H9 (cell line): Measurements from ENCODE around the gene RHBDL1. TPM values are rescaled to one million over a fixed set of nuclear protein-coding genes. Genes with fewer than 3 reads are reported as not detected.

Source experiments
- DNase-seq: peaks from one replicate; pipeline ENCODE4 v3.0.0-alpha.2; 2017
- H2AFZ ChIP-seq: one replicate; pipeline ENCODE4 v1.6.1; 2013; ENCODE audit warnings: mild to moderate bottlenecking, low read length, control low read depth, moderate library complexity
- H2AK5ac ChIP-seq: 2 replicates; pipeline ENCODE4 v1.6.1; 2013; ENCODE audit warnings: low read length, control low read depth, mixed read lengths; ENCODE audit not compliant: insufficient read length
- H2BK120ac ChIP-seq: one replicate; pipeline ENCODE4 v1.6.1; 2013; ENCODE audit warnings: low read depth, mild to moderate bottlenecking, low read length, control low read depth, inconsistent platforms; ENCODE audit not compliant: poor library complexity, severe bottlenecking
- H2BK12ac ChIP-seq: 2 replicates; pipeline ENCODE4 v1.6.1; 2013; ENCODE audit warnings: low read length, control low read depth, mixed read lengths, low read depth; ENCODE audit not compliant: insufficient read length
- H2BK15ac ChIP-seq: 2 replicates; pipeline ENCODE4 v1.6.1; 2013; ENCODE audit warnings: low read depth, low read length, control low read depth
- H2BK20ac ChIP-seq: one replicate; pipeline ENCODE4 v1.6.1; 2013; ENCODE audit warnings: low read depth, mild to moderate bottlenecking, low read length, control low read depth, inconsistent platforms; ENCODE audit not compliant: poor library complexity, severe bottlenecking
- H2BK5ac ChIP-seq: 2 replicates; pipeline ENCODE4 v1.6.1; 2013; ENCODE audit warnings: low read length, control low read depth, mixed read lengths; ENCODE audit not compliant: insufficient read length
- H3K14ac ChIP-seq: 2 replicates; pipeline ENCODE4 v1.6.1; 2013; ENCODE audit warnings: low read length, control low read depth; ENCODE audit not compliant: insufficient read depth
- H3K18ac ChIP-seq: 2 replicates; pipeline ENCODE4 v1.6.1; 2013; ENCODE audit warnings: low read depth, mild to moderate bottlenecking, mixed read lengths, low read length, control low read depth; ENCODE audit not compliant: insufficient read length
- H3K23ac ChIP-seq: 2 replicates; pipeline ENCODE4 v1.6.1; 2013; ENCODE audit warnings: low read length, control low read depth, mixed read lengths, low read depth; ENCODE audit not compliant: insufficient read length
- H3K23me2 ChIP-seq: 2 replicates; pipeline ENCODE4 v1.6.1; 2013; ENCODE audit warnings: low read depth, mild to moderate bottlenecking, mixed read lengths, low read length, control low read depth; ENCODE audit not compliant: insufficient read length, poor library complexity, severe bottlenecking
- H3K27ac ChIP-seq: 2 replicates; pipeline ENCODE4 v1.5.1; 2013; ENCODE audit warnings: low read length, control low read depth, mixed read lengths, low read depth; ENCODE audit not compliant: insufficient read length
- H3K27me3 ChIP-seq: 2 replicates; pipeline ENCODE4 v1.6.1; 2013; ENCODE audit warnings: low read length, control low read depth, inconsistent platforms; ENCODE audit not compliant: insufficient read depth
- H3K4ac ChIP-seq: 2 replicates; pipeline ENCODE4 v1.6.1; 2013; ENCODE audit warnings: low read depth, mild to moderate bottlenecking, control low read depth, inconsistent platforms, low read length, moderate library complexity
- H3K4me1 ChIP-seq: 2 replicates; pipeline ENCODE4 v1.6.1; 2013; ENCODE audit warnings: low read length, control low read depth, inconsistent platforms; ENCODE audit not compliant: insufficient read depth
- H3K4me2 ChIP-seq: 2 replicates; pipeline ENCODE4 v1.6.1; 2013; ENCODE audit warnings: low read length, control low read depth, mixed read lengths; ENCODE audit not compliant: insufficient read length, insufficient read depth
- H3K56ac ChIP-seq: 2 replicates; pipeline ENCODE4 v1.6.1; 2013; ENCODE audit warnings: low read depth, mild to moderate bottlenecking, mixed read lengths, low read length, control low read depth; ENCODE audit not compliant: insufficient read length
- H3K79me1 ChIP-seq: 2 replicates; pipeline ENCODE4 v1.6.1; 2013; ENCODE audit warnings: low read depth, mild to moderate bottlenecking, moderate library complexity, low read length, control low read depth, inconsistent platforms; ENCODE audit not compliant: insufficient read depth, poor library complexity, severe bottlenecking
- H3K79me2 ChIP-seq: 2 replicates; pipeline ENCODE4 v1.6.1; 2013; ENCODE audit warnings: low read length, control low read depth, inconsistent platforms; ENCODE audit not compliant: insufficient read depth
- H3K9ac ChIP-seq: 2 replicates; pipeline ENCODE4 v1.6.1; 2013; ENCODE audit warnings: low read length, control low read depth, mixed read lengths; ENCODE audit not compliant: insufficient read length; ENCODE audit errors: extremely low read depth
- H3K9me3 ChIP-seq: one replicate; pipeline ENCODE4 v1.6.1; 2013; ENCODE audit warnings: low read depth, low read length, inconsistent platforms; ENCODE audit not compliant: control insufficient read depth
- H3T11ph ChIP-seq: one replicate; pipeline ENCODE4 v1.6.1; 2013; ENCODE audit warnings: mild to moderate bottlenecking, low read length, control low read depth, inconsistent platforms
- H4K20me1 ChIP-seq: one replicate; pipeline ENCODE4 v1.6.1; 2013; ENCODE audit not compliant: control insufficient read depth, insufficient read length, insufficient read depth
- H4K5ac ChIP-seq: 2 replicates; pipeline ENCODE4 v1.6.1; 2013; ENCODE audit warnings: low read depth, mild to moderate bottlenecking, mixed read lengths, low read length, control low read depth; ENCODE audit not compliant: insufficient read length
- H4K8ac ChIP-seq: replicated peaks from 2 replicates; pipeline ENCODE4 v1.6.1; 2013; ENCODE audit warnings: low read length, control low read depth, mixed read lengths, low read depth; ENCODE audit not compliant: insufficient read length
- H4K91ac ChIP-seq: 2 replicates; pipeline ENCODE4 v1.6.1; 2013; ENCODE audit warnings: low read depth, mild to moderate bottlenecking, moderate library complexity, mixed read lengths, low read length, control low read depth; ENCODE audit not compliant: insufficient read length
- H3K27ac Mint-ChIP-seq, 3 experiments: 2 replicates in 2 of 3; 3 replicates in 1 of 3; pipeline ENCODE4 v1.8.0; 2020 to 2021; ENCODE audit warnings: mixed read lengths in 3 of 3, mild to moderate bottlenecking in 1 of 3, moderate library complexity in 1 of 3
- H3K27me3 Mint-ChIP-seq: 2 replicates; pipeline ENCODE4 v1.8.0; 2021; ENCODE audit warnings: low read depth, mild to moderate bottlenecking, moderate library complexity, mixed read lengths
- H3K36me3 Mint-ChIP-seq, 3 experiments: 2 replicates in 2 of 3; 3 replicates in 1 of 3; pipeline ENCODE4 v1.8.0; 2020 to 2021; ENCODE audit warnings: low read depth in 3 of 3, mixed read lengths in 3 of 3; ENCODE audit not compliant: insufficient read depth in 1 of 3
- H3K4me1 Mint-ChIP-seq, 2 experiments: 2 replicates each; pipeline ENCODE4 v1.8.0; 2020; ENCODE audit warnings: mixed read lengths in 2 of 2
- H3K4me3 Mint-ChIP-seq, 2 experiments: 2 replicates in 1 of 2; 3 replicates in 1 of 2; pipeline ENCODE4 v1.8.0; 2020 to 2021; ENCODE audit warnings: mild to moderate bottlenecking in 2 of 2, mixed read lengths in 2 of 2, moderate library complexity in 1 of 2
- H3K9me3 Mint-ChIP-seq, 2 experiments: 2 replicates in 1 of 2; 3 replicates in 1 of 2; pipeline ENCODE4 v1.8.0; 2020; ENCODE audit warnings: mild to moderate bottlenecking in 2 of 2, mixed read lengths in 2 of 2, moderate library complexity in 1 of 2
- WGBS: extraction: QIAGEN DNeasy Blood & Tissue Kit; methylation state at CpG from one replicate; pipeline ENCODE4 v1.1.7; 2013; ENCODE audit warnings: missing lambda C conversion rate, low lambda C conversion rate, mixed read lengths; ENCODE audit not compliant: insufficient read length; ENCODE audit errors: extremely low coverage; 5-methylcytosine and 5-hydroxymethylcytosine counted together
- total RNA-seq: library from RNA; stranded (reverse); gene quantifications from 2 replicates; pipeline ENCODE4 v1.2.1, GENCODE V29; 2021
- TF ChIP-seq, protein P1 (sequence below): fragments of 200-600 bp; sonication (generic); conservative IDR thresholded peaks from 3 replicates; pipeline ENCODE4 v1.8.0; 2021; ENCODE audit warnings: antibody characterized with exemption, mild to moderate bottlenecking

Gene RHBDL1
- total RNA-seq, 1 experiment from 2014 or later = 7.6 TPM

DNA sequence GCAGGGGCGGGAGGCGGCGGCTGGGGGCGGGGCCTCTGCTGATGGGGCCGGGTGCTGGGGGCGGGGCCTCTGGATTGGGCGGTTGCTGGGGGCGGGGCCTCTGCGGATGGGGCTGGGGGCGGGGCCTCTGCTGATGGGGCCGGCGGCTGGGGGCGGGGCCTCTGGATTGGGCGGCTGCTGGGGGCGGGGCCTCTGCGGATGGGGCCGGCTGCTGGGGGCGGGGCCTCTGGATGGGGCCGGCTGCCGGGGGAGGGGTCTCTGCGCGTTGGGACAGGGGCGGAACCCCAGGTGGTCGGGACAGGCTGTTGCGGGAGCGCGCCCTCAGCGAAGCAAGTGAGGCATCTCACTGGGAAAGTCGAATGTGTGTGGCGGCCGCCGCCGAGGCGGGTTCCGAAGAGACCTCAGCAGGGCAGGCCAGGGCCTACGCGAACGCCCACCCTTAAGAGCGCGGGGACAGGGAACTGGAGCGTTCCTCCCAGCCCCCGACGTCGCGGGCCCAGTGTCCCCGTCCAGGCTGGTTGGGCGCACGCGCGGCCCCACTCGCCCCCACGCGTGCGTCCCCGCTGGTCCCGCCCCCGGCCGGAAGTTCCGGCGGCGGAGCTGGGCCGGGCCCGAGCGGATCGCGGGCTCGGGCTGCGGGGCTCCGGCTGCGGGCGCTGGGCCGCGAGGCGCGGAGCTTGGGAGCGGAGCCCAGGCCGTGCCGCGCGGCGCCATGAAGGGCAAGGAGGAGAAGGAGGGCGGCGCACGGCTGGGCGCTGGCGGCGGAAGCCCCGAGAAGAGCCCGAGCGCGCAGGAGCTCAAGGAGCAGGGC is 4.5 kb downstream of the RHBDL1 start, which contains the start of gene STUB1:
Gene STUB1 (plus strand): TSS at position 597 of the 811 bp plus-strand sequence. CDS start 116 bp downstream, at position 713.
- no peaks in the 10 kb centered on the region for H3K79me1 ChIP-seq
- Mint-ChIP-seq H3K4me1 (peaks cover 20 to 38% of the 10 kb centered on the region in 2 experiments), H3K27ac (peak within 1 kb of the TSS in 2 of 3 experiments; percentile 85 to 91; a peak in 3 of 7 replicates), H3K4me3 (peak within 1 kb of the TSS; percentile 81 to 89), H3K9me3 (no peaks in the 10 kb centered on the region), H3K36me3 (peaks cover 14 to 28% (median 23%) of the 10 kb centered on the region in 3 experiments; a peak in 6 of 7 replicates), H3K27me3 (peaks cover 3% of the 10 kb centered on the region; the same call in 1 of the 2 replicates)
- no peak within 1 kb of the TSS for H2BK5ac ChIP-seq
- H2BK20ac ChIP-seq = no peak within 1 kb of the TSS
- TF ChIP-seq, protein P1, sequence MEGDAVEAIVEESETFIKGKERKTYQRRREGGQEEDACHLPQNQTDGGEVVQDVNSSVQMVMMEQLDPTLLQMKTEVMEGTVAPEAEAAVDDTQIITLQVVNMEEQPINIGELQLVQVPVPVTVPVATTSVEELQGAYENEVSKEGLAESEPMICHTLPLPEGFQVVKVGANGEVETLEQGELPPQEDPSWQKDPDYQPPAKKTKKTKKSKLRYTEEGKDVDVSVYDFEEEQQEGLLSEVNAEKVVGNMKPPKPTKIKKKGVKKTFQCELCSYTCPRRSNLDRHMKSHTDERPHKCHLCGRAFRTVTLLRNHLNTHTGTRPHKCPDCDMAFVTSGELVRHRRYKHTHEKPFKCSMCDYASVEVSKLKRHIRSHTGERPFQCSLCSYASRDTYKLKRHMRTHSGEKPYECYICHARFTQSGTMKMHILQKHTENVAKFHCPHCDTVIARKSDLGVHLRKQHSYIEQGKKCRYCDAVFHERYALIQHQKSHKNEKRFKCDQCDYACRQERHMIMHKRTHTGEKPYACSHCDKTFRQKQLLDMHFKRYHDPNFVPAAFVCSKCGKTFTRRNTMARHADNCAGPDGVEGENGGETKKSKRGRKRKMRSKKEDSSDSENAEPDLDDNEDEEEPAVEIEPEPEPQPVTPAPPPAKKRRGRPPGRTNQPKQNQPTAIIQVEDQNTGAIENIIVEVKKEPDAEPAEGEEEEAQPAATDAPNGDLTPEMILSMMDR = no peak
- no peak within 1 kb of the TSS for H2BK120ac ChIP-seq
- no peak within 1 kb of the TSS for H3T11ph ChIP-seq
- H3K27ac ChIP-seq = no peak within 1 kb of the TSS
- peak within 1 kb of the TSS; percentile 46 for H3K18ac ChIP-seq
- no peaks in the 10 kb centered on the region for H4K20me1 ChIP-seq
- no peak within 1 kb of the TSS for H2AFZ ChIP-seq
- H2AK5ac ChIP-seq = no peak within 1 kb of the TSS
- no peak within 1 kb of the TSS for H3K4ac ChIP-seq
- H4K91ac ChIP-seq = no peak within 1 kb of the TSS
- H3K56ac ChIP-seq = no peak within 1 kb of the TSS
- no peaks in the 10 kb centered on the region for H3K27me3 ChIP-seq
- no peak within 1 kb of the TSS for H4K8ac ChIP-seq
- no CpG with 5 or more reads among the region's 91 CpGs for WGBS
- no peak within 1 kb of the TSS for H3K23ac ChIP-seq
- no peak within 1 kb of the TSS for H4K5ac ChIP-seq
- peak within 1 kb of the TSS; percentile 71 for H3K4me2 ChIP-seq
- no peaks in the 10 kb centered on the region for H3K9me3 ChIP-seq
- no peak within 1 kb of the TSS for H3K14ac ChIP-seq
- no peak within 1 kb of the TSS for H2BK12ac ChIP-seq
- H3K4me1 ChIP-seq = no peaks in the 10 kb centered on the region
- H3K79me2 ChIP-seq = peaks cover 2% of the 10 kb centered on the region; the same call in 1 of the 2 replicates
- H2BK15ac ChIP-seq = no peak within 1 kb of the TSS
- peaks cover 14% of the 10 kb centered on the region for H3K23me2 ChIP-seq
- DNase-seq = peak; percentile 95
- peak within 1 kb of the TSS; percentile 14 for H3K9ac ChIP-seq
